Suppressor macrophage (primary cell): Measurements from ENCODE around the gene SFMBT2.

Source experiments
- DNase-seq, 4 experiments: peaks; one replicate each; pipeline ENCODE4 v3.0.0-alpha.2; 2020 to 2022

SFMBT2 gene

GRCh38 chr10:7363700-7364099 lies 47.1 kb downstream of the SFMBT2 start:
- no peak for DNase-seq

- no peak for DNase-seq
Measured at GRCh38 chr10:7362471-7362870, 48.4 kb downstream of the SFMBT2 start.

- DNase-seq = no peak
Measured at GRCh38 chr10:7361316-7361715, 49.5 kb downstream of the SFMBT2 start.

GRCh38 chr10:7359954-7360353 lies 50.9 kb downstream of the SFMBT2 start:
- DNase-seq = no peak

- no peak for DNase-seq
Measured at GRCh38 chr10:7359356-7359755, 51.5 kb downstream of the SFMBT2 start.

GRCh38 chr10:7357193-7357592 lies 53.6 kb downstream of the SFMBT2 start:
- DNase-seq = no peak

GRCh38 chr10:7354330-7355047 lies 56.3 kb downstream of the SFMBT2 start:
- peak in 3 of 4 experiments; percentile 44 to 51 (median 45) for DNase-seq

- no peak for DNase-seq
Measured at GRCh38 chr10:7351894-7352293, 58.9 kb downstream of the SFMBT2 start.

- no peak for DNase-seq
Measured at GRCh38 chr10:7350541-7351195, 60.2 kb downstream of the SFMBT2 start.

GRCh38 chr10:7345717-7346116 lies 65.1 kb downstream of the SFMBT2 start:
- no peak for DNase-seq

GRCh38 chr10:7343040-7343439 lies 67.8 kb downstream of the SFMBT2 start:
- no peak for DNase-seq

- no peak for DNase-seq
Measured at GRCh38 chr10:7340179-7340874, 70.5 kb downstream of the SFMBT2 start.

GRCh38 chr10:7339510-7339909 lies 71.3 kb downstream of the SFMBT2 start:
- DNase-seq = no peak

GRCh38 chr10:7338469-7338868 lies 72.4 kb downstream of the SFMBT2 start:
- no peak for DNase-seq

GRCh38 chr10:7337431-7338171 lies 73.2 kb downstream of the SFMBT2 start:
- DNase-seq = peak; percentile 71 to 83 (median 74)

GRCh38 chr10:7335977-7336376 lies 74.9 kb downstream of the SFMBT2 start:
- no peak for DNase-seq

- DNase-seq = no peak
Measured at GRCh38 chr10:7334642-7334964, 76.2 kb downstream of the SFMBT2 start.

GRCh38 chr10:7333961-7334641 lies 76.7 kb downstream of the SFMBT2 start:
- no peak for DNase-seq

GRCh38 chr10:7329219-7329618 lies 81.6 kb downstream of the SFMBT2 start:
- no peak for DNase-seq

GRCh38 chr10:7327885-7328284 lies 82.9 kb downstream of the SFMBT2 start:
- no peak for DNase-seq

GRCh38 chr10:7322623-7323022 lies 88.2 kb downstream of the SFMBT2 start:
- DNase-seq = no peak

- peak; percentile 74 to 91 (median 83) for DNase-seq
Measured at GRCh38 chr10:7320072-7320471, 90.8 kb downstream of the SFMBT2 start.

GRCh38 chr10:7319632-7320031 lies 91.2 kb downstream of the SFMBT2 start:
- DNase-seq = no peak
